PC-3 (cell line): ENCODE results near the gene LHFPL3. TPM values are rescaled to one million over a fixed set of nuclear protein-coding genes. Genes with fewer than 3 reads are reported as not detected.

Experiments
- ATAC-seq: fragments of 200-7000 bp; cut with Tn5 transposase; 2 replicates; pipeline ENCODE4 v1.9.1; 2020; ENCODE audit warnings: mild to moderate bottlenecking, moderate library complexity
- BruUV-seq: library from RNA; stranded (reverse); fragments of 400-500 nt; replicated peaks from 2 replicates; lab custom pipeline; 2021; lab: Mats Ljungman, UMichigan
- CTCF ChIA-PET: fragments of 300-600 bp; sonication (Branson Sonifier 250); formaldehyde crosslinking; loops from one replicate; lab custom pipeline; 2022; ENCODE audit warnings: antibody characterized with exemption; lab: Charles Lee
- POLR2A ChIA-PET: fragments of 300-600 bp; sonication (Branson Sonifier 250); formaldehyde crosslinking; loops from one replicate; lab custom pipeline; 2022; ENCODE audit warnings: antibody characterized with exemption; ENCODE audit not compliant: unreplicated experiment; lab: Charles Lee
- DNase-seq: peaks from one replicate; pipeline ENCODE4 v3.0.0-alpha.2; 2015
- H2AFZ ChIP-seq: fragments of 300-600 bp; sonication (generic); 2 replicates; pipeline ENCODE4 v1.6.0; 2016; ENCODE audit warnings: antibody characterized with exemption, low read length
- H3F3A ChIP-seq: fragments of 300-600 bp; sonication (generic); one replicate; pipeline ENCODE4 v1.6.0; 2017; ENCODE audit warnings: antibody characterized with exemption, low read length, control low read depth, mild to moderate bottlenecking; ENCODE audit not compliant: unreplicated experiment
- H3K27ac ChIP-seq: fragments of 300-600 bp; sonication (generic); 2 replicates; pipeline ENCODE4 v1.5.1; 2016; ENCODE audit warnings: mild to moderate bottlenecking, low read length
- H3K27me3 ChIP-seq: fragments of 300-600 bp; sonication (generic); 2 replicates; pipeline ENCODE4 v1.6.1; 2016; ENCODE audit warnings: low read length, mixed read lengths
- H3K36me3 ChIP-seq: fragments of 300-600 bp; sonication (generic); 2 replicates; pipeline ENCODE4 v1.6.1; 2016; ENCODE audit warnings: low read depth, mixed run types, low read length, mixed read lengths
- H3K4me1 ChIP-seq: fragments of 300-600 bp; sonication (generic); 2 replicates; pipeline ENCODE4 v1.5.1; 2016; ENCODE audit warnings: low read length; ENCODE audit not compliant: insufficient read depth
- H3K4me2 ChIP-seq: fragments of 300-600 bp; sonication (generic); 2 replicates; pipeline ENCODE4 v1.6.0; 2016; ENCODE audit warnings: low read length
- H3K4me3 ChIP-seq: fragments of 300-600 bp; sonication (generic); 2 replicates; pipeline ENCODE4 v1.5.1; 2016; ENCODE audit warnings: mild to moderate bottlenecking, low read length, mixed read lengths
- H3K79me2 ChIP-seq: fragments of 300-600 bp; sonication (generic); 2 replicates; pipeline ENCODE4 v1.6.1; 2017; ENCODE audit warnings: low read length, mixed read lengths
- H3K9ac ChIP-seq: fragments of 300-600 bp; sonication (generic); 2 replicates; pipeline ENCODE4 v1.6.0; 2016; ENCODE audit warnings: mild to moderate bottlenecking, low read length
- H3K9me2 ChIP-seq: fragments of 300-600 bp; sonication (generic); replicated peaks from 2 replicates; pipeline ENCODE4 v1.6.1; 2016; ENCODE audit warnings: mixed run types, low read length, mixed read lengths
- H3K9me3 ChIP-seq: fragments of 300-600 bp; sonication (generic); 2 replicates; pipeline ENCODE4 v1.6.1; 2016; ENCODE audit warnings: low read length, mixed read lengths
- H4K20me1 ChIP-seq: fragments of 300-600 bp; sonication (generic); 2 replicates; pipeline ENCODE4 v1.6.1; 2016; ENCODE audit warnings: low read length, mixed read lengths
- EZH2 ChIP-seq: fragments of 300-600 bp; sonication (generic); IDR thresholded peaks from one replicate; pipeline ENCODE4 v1.6.1; 2017; ENCODE audit warnings: antibody characterized with exemption, mild to moderate bottlenecking, low read length; ENCODE audit not compliant: unreplicated experiment
- EZH2phosphoT487 ChIP-seq: fragments of 300-600 bp; sonication (generic); IDR thresholded peaks from 2 replicates; pipeline ENCODE4 v1.6.1; 2018; ENCODE audit warnings: mild to moderate bottlenecking, antibody characterized with exemption, low read length, borderline replicate concordance
- intact Hi-C: fragments of 100-400 bp; cut with micrococcal nuclease; formaldehyde crosslinking; loops from 2 replicates; pipeline ENCODE4 v1.9.0; 2023
- total RNA-seq: library from RNA; depleted of rRNA; stranded (reverse); fragments of >200 nt; gene quantifications from 2 replicates; pipeline ENCODE4 v1.2.3, GENCODE V29; 2014
- TF ChIP-seq, protein P1 (sequence below): fragments of 300-600 bp; sonication (generic); conservative IDR thresholded peaks from 2 replicates; pipeline ENCODE4 v1.5.1; 2017; ENCODE audit warnings: antibody characterized with exemption, low read depth, mild to moderate bottlenecking, low read length

Gene LHFPL3
- total RNA-seq, 1 experiment from 2014 or later: not detected

DNA sequence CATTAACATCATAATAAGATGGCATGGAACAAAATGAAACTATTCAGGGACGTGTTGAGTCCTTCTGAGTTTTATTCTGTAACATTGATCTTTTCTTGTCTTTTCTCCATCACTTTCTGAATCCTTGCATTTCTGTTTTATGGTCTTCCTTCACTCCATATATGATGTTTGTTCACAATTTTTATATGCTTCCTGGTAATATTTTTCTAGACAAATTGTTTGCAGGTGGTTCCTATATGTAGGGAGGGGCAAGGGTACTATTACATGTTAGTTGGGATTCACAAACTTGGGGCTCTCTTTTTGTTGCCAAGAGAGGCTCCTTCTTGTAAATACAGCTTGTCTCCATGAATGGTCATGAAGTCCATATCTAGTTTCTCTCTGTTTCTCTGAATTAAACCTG lies 159.2 kb downstream of the LHFPL3 start:
- no peak overlapping the region for H3K4me3 ChIP-seq
- no peak overlapping the region for H3K4me2 ChIP-seq
- no peak overlapping the region for H3K9ac ChIP-seq
- H3K36me3 ChIP-seq: no peaks in the 10 kb centered on the region
- DNase-seq: no peak
- CTCF ChIA-PET: no interaction called here
- H4K20me1 ChIP-seq: no peaks in the 10 kb centered on the region
- intact Hi-C loops: no loop called here
- ATAC-seq: no peak
- POLR2A ChIA-PET: no interaction called here
- no peaks in the 10 kb centered on the region for H3K79me2 ChIP-seq
- H3F3A ChIP-seq: no peaks in the 10 kb centered on the region
- no TSS peak for BruUV-seq
- TF ChIP-seq, protein P1, sequence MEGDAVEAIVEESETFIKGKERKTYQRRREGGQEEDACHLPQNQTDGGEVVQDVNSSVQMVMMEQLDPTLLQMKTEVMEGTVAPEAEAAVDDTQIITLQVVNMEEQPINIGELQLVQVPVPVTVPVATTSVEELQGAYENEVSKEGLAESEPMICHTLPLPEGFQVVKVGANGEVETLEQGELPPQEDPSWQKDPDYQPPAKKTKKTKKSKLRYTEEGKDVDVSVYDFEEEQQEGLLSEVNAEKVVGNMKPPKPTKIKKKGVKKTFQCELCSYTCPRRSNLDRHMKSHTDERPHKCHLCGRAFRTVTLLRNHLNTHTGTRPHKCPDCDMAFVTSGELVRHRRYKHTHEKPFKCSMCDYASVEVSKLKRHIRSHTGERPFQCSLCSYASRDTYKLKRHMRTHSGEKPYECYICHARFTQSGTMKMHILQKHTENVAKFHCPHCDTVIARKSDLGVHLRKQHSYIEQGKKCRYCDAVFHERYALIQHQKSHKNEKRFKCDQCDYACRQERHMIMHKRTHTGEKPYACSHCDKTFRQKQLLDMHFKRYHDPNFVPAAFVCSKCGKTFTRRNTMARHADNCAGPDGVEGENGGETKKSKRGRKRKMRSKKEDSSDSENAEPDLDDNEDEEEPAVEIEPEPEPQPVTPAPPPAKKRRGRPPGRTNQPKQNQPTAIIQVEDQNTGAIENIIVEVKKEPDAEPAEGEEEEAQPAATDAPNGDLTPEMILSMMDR: no peak
- TF ChIP-seq EZH2 (no peak), EZH2phosphoT487 (no peak)
- no peaks in the 10 kb centered on the region; the same call in 1 of the 2 replicates for H3K27me3 ChIP-seq
- no peaks in the 10 kb centered on the region for H3K9me2 ChIP-seq
- no peak overlapping the region for H2AFZ ChIP-seq
- H3K4me1 ChIP-seq: no peaks in the 10 kb centered on the region
- H3K27ac ChIP-seq: no peak overlapping the region
- H3K9me3 ChIP-seq: no peaks in the 10 kb centered on the region

DNA sequence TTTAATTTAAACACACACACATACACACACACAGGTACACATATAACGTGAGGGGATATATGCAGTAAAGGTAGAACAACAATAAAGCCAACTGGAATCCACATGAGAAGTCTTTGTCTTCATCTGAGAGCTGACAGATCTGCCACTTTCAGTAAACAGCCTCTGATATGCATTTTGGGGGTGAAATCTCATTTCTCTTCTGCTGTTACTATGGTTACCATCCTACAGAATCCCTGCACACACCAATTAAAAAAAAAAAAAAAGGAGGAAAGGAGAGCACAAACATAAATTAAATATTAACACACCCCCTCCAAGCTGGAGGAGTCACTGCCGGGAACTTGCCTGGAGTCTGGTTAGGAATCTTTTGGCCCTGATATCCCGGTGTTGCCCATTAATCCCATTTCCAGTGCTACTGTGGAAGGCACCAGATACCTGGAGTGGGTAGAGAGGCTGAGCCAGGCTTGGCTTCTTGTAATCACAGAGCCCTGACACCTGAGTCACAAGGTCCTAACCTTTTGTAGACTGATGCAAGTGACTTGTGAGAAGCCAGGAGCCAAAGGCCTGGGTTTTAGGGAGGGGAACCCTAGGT lies 169.1 kb downstream of the LHFPL3 start:
- no peak overlapping the region for H2AFZ ChIP-seq
- H4K20me1 ChIP-seq: no peaks in the 10 kb centered on the region
- H3F3A ChIP-seq: no peaks in the 10 kb centered on the region
- no peaks in the 10 kb centered on the region for H3K9me2 ChIP-seq
- intact Hi-C loops: no loop called here
- ChIA-PET POLR2A (no interaction called here), CTCF (no interaction called here)
- DNase-seq (no peak), ATAC-seq (no peak)
- H3K4me2 ChIP-seq: no peak overlapping the region
- TF ChIP-seq EZH2phosphoT487: no peak
- TF ChIP-seq, protein P1: no peak
- TF ChIP-seq EZH2: no peak
- no peaks in the 10 kb centered on the region for H3K36me3 ChIP-seq
- no peak overlapping the region for H3K27ac ChIP-seq
- H3K9ac ChIP-seq: no peak overlapping the region
- no TSS peak for BruUV-seq
- H3K9me3 ChIP-seq: no peaks in the 10 kb centered on the region
- H3K27me3 ChIP-seq: peaks cover 6% of the 10 kb centered on the region; the same call in 1 of the 2 replicates
- no peak overlapping the region for H3K4me3 ChIP-seq
- no peaks in the 10 kb centered on the region for H3K79me2 ChIP-seq
- H3K4me1 ChIP-seq: no peaks in the 10 kb centered on the region

DNA sequence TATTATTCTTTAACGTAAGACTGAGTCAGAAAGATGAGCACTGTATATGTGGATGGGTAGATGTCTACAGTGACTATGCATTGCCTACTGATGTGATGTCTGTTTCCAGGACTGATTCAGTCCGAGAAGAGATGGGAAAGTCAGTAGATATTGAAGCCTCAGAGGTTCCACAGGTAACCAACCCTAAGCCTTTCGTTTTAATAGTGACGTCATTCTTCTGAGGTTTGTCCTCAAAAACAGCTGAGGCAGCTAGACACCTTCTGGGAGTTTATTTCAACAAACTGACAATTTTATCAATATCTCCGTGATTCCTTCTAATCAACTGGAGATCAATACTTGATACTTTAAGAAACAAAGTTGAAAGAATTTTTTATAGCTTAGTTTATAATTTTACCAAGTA lies 171.6 kb downstream of the LHFPL3 start:
- H2AFZ ChIP-seq: no peak overlapping the region
- no peaks in the 10 kb centered on the region for H3K36me3 ChIP-seq
- no peak for DNase-seq
- intact Hi-C loops: no loop called here
- no peak overlapping the region for H3K9ac ChIP-seq
- H3K4me2 ChIP-seq: no peak overlapping the region
- no peaks in the 10 kb centered on the region for H3K79me2 ChIP-seq
- H3F3A ChIP-seq: no peaks in the 10 kb centered on the region
- no peaks in the 10 kb centered on the region for H3K9me2 ChIP-seq
- H4K20me1 ChIP-seq: no peaks in the 10 kb centered on the region
- no peaks in the 10 kb centered on the region for H3K27me3 ChIP-seq
- ChIA-PET POLR2A (no interaction called here), CTCF (no interaction called here)
- no TSS peak for BruUV-seq
- no peak for TF ChIP-seq EZH2phosphoT487
- TF ChIP-seq, protein P1: no peak
- no peak overlapping the region for H3K4me3 ChIP-seq
- no peak overlapping the region for H3K27ac ChIP-seq
- no peaks in the 10 kb centered on the region for H3K4me1 ChIP-seq
- no peaks in the 10 kb centered on the region for H3K9me3 ChIP-seq
- ATAC-seq: no peak
